Measurements from ENCODE around the gene C2orf42. TPM values are rescaled to one million over a fixed set of nuclear protein-coding genes. Genes with fewer than 3 reads are reported as not detected.

C2orf42 gene
- total and polyA plus RNA-seq, 10 of the 15 experiments (the other 5 are each of a cell fraction or from before 2014, with no cell fraction given) = 5.5 to 19.8 (median 11.5) TPM

- peak; percentile 54 to 74 (median 69) for TF ChIP-seq CTCF (IDR thresholded peaks at IDR 0.05 in 2 of 3, conservative IDR thresholded peaks at IDR 0.05 in 1 of 3; ENCODE audit: control insufficient read depth in 2 of 3, extremely low read depth in 1 of 3, insufficient read depth in 1 of 3, low read depth in 3 of 3, low read length in 3 of 3)
- TF ChIP-seq MEF2B (IDR thresholded peaks at IDR 0.05; ENCODE audit: partially characterized antibody, poor library complexity, severe bottlenecking) = peak; percentile 87
- TF ChIP-seq JUNB (IDR thresholded peaks at IDR 0.05) = 0 out of 2 replicates have a peak, but pooled peaks have one; percentile 25
- TF ChIP-seq GABPA (IDR thresholded peaks at IDR 0.05; ENCODE audit: low read depth) = no peak
- no peak; the same call in 1 of the 2 replicates for TF ChIP-seq EED (IDR thresholded peaks at IDR 0.05; ENCODE audit: low read depth)
- no peak for TF ChIP-seq SREBF2 (IDR thresholded peaks at IDR 0.05; ENCODE audit: low read length)
- no peak for TF ChIP-seq ZNF217 (IDR thresholded peaks at IDR 0.05)
- no peak for TF ChIP-seq TBL1XR1 (IDR thresholded peaks at IDR 0.05; ENCODE audit: low read depth, low read length)
- peak; percentile 2 for TF ChIP-seq BCL3 (IDR thresholded peaks at IDR 0.05; ENCODE audit: borderline replicate concordance, insufficient read depth, low read depth, low read length, poor library complexity, severe bottlenecking)
- TF ChIP-seq NKRF (conservative IDR thresholded peaks at IDR 0.05) = no peak; the same call in 1 of the 2 replicates
- no peak for TF ChIP-seq FOXK2 (IDR thresholded peaks at IDR 0.05)
- no peak for TF ChIP-seq NFYA (IDR thresholded peaks at IDR 0.05; ENCODE audit: borderline replicate concordance, low read depth, low read length)
Measured at GRCh38 chr2:70141212-70141901, 49.5 kb downstream of the C2orf42 start (continued).
